ENCODE data around the gene PLIN5. TPM values are rescaled to one million over a fixed set of nuclear protein-coding genes. Genes with fewer than 3 reads are reported as not detected.

Gene PLIN5
- 10 to 100 TPM; 28.6 to 48.1 (median 44.0) TPM for total RNA-seq

- peak; percentile 70 for DNase-seq (ENCODE audit: low spot score)
- no peak for TF ChIP-seq CTCF (IDR thresholded peaks at IDR 0.05)
- ATAC-seq (ENCODE audit: low FRiP score) = peak; percentile 74
Measured at GRCh38 chr19:4534836-4535658, at the start of gene PLIN5. PLIN5 (minus strand) TSS chr19:4535224; CDS start chr19:4534074, 1,150 bp downstream.

- ATAC-seq (ENCODE audit: low FRiP score) (no peak), DNase-seq (ENCODE audit: low spot score) (no peak)
- TF ChIP-seq CTCF (IDR thresholded peaks at IDR 0.05) = no peak
Measured at GRCh38 chr19:4583961-4584669, 49.1 kb upstream of the PLIN5 start.

- ATAC-seq (ENCODE audit: low FRiP score) (no peak), DNase-seq (ENCODE audit: low spot score) (no peak)
- TF ChIP-seq CTCF (IDR thresholded peaks at IDR 0.05) = no peak
Measured at GRCh38 chr19:4582980-4583842, 48.2 kb upstream of the PLIN5 start.

GRCh38 chr19:4581666-4582553 is 46.9 kb upstream of the PLIN5 start:
- ATAC-seq (ENCODE audit: low FRiP score) (no peak), DNase-seq (ENCODE audit: low spot score) (no peak)
- no peak for TF ChIP-seq CTCF (IDR thresholded peaks at IDR 0.05)

- DNase-seq (ENCODE audit: low spot score) (no peak), ATAC-seq (ENCODE audit: low FRiP score) (no peak)
- TF ChIP-seq CTCF (IDR thresholded peaks at IDR 0.05) = no peak
Measured at GRCh38 chr19:4580961-4581665, 46.1 kb upstream of the PLIN5 start.

All from omental fat pad (tissue), 4 donors.